ENCODE measurements around the gene TEX38.
"Not testable (repeated sequence)": the region's sequence is repeated elsewhere in the genome, so short reads cannot be mapped to it uniquely, and the experiment has no call there.

The TEX38 gene

GRCh38 chr1:46689356-46689755 lies 17.7 kb downstream of the TEX38 start:
- no peak for DNase-seq

- no peak for DNase-seq
These were observed 18.2 kb downstream of the TEX38 start for GRCh38 chr1:46689897-46690296.

- DNase-seq, result peak; percentile 84
These were observed 19.3 kb downstream of the TEX38 start for GRCh38 chr1:46690931-46691421.

GRCh38 chr1:46691997-46692790 lies 20.5 kb downstream of the TEX38 start:
- DNase-seq, result peak; percentile 36

GRCh38 chr1:46692811-46693770 lies 21.4 kb downstream of the TEX38 start:
- no peak for DNase-seq

DNA sequence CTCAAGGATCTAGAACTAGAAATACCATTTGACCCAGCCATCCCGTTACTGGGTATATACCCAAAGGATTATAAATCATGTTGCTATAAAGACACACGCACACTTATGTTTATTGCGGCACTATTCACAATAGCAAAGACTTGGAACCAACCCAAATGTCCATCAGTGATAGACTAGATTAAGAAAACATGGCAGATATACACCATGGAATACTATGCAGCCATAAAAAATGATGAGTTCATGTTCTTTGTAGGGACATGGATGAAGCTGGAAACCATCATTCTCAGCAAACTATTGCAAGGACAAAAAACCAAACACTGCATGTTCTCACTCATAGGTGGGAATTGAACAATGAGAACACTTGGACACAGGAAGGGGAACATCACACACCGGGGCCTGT lies 23.0 kb downstream of the TEX38 start:
- DNase-seq, result not testable (repeated sequence)

- DNase-seq, result peak; percentile 44
These were observed 25.4 kb downstream of the TEX38 start for GRCh38 chr1:46697053-46697452.

DNA sequence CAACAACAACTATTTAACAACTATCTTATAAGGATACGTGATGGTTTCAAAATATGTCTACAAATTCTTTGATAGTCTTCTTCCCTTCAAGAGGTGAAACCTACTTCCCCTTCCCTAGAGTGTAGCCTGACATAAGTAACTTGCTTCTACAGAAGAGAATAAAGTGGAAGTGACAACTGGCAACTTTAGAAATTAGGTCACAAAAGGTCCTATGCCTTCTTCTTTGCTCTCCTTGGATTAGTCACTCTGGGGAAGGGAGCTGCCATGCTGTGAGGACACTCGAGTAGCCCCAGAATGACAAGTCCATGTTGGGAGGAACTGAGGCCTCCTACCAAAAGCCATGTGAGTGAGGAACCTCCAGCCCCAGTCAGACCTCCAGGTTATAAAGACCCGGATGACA lies 28.0 kb downstream of the TEX38 start:
- DNase-seq, result no peak

GRCh38 chr1:46703927-46704641 lies 32.4 kb downstream of the TEX38 start:
- DNase-seq, result no peak

DNA sequence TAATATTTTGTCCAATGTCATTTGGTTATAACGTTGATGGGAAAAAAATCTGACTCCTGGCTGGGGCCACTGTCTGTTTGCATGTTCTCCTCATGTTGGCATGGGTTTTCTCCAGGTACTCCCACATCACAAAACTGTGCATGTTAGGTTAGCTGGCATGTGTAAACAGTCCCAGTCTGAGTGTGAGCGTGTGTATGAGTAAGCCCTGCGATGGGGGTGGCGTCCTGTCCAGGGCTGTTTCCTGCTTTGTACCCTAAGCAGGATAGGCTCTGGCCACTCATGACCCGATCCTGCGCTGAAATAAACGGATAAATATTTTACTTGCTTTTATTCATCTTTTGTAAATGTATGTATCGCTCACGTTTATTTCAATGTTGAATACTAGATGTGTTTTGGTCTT lies 33.8 kb downstream of the TEX38 start:
- DNase-seq, result no peak

DNA sequence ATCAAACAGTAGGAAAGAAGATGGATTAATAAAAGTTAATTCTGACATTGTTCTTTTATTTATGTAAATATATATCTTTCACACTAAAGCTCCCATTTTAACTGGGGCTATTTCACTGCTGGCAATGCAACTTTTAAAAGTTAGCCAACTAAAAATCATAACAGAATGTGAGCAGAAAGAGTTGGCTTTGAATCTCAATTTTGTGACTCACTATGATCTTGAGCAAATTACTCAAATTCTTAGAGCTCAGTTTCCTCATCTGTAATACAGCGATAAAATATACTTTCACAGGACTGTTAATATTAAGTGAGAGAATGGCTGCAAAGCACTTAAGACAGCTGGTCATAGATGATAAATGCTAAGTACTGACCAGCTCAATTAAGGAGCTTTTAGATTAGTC lies 36.5 kb downstream of the TEX38 start:
- no peak for DNase-seq

DNA sequence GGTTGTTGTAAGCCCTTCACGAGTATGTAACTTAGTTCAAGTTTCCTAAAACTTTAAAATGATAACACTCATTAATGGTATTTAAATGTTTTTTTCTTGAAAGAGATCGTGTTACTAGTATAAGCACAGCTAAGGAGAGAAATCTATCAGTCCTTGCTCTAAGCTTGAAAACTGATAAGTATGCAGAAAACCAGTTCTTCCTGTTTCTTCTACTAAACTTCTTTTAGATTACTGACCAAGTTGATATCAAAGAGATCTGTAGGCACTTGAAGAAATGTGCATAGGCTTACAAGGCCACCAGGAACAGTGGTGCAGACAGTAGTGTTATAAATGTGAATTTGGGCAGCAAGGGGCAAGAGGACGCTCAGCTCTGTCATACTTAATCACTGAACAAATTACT lies 43.3 kb downstream of the TEX38 start:
- no peak for DNase-seq

GRCh38 chr1:46717654-46718053 lies 46.0 kb downstream of the TEX38 start:
- DNase-seq, result no peak

DNA sequence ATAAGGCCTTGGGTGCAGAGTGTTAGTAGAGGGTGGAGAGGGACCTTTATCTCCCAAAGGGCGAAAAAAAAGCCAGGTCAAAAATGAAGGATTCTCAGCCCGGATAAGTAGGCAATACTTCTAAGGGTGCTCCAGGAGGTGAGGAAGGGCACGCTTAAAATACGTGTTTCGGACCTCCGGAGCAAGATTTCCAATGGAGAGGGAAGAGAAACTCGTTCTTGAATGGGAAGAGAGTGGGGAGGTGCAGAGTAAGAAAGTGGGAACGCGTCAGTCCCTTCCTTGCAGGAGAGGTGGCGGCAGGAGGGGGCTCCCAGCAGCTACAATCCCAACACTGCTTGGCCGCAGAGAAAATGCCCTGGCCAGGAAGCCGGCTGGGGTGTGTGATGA lies 46.7 kb downstream of the TEX38 start:
- no peak for DNase-seq

- peak; percentile 86 for DNase-seq
These were observed 47.3 kb downstream of the TEX38 start, which contains the start of gene EFCAB14 for GRCh38 chr1:46718727-46719622. EFCAB14 (minus strand) TSS chr1:46719114; CDS start chr1:46718087, 1,027 bp downstream.

- DNase-seq, result no peak
These were observed 48.0 kb downstream of the TEX38 start for GRCh38 chr1:46719689-46720088.

DNA sequence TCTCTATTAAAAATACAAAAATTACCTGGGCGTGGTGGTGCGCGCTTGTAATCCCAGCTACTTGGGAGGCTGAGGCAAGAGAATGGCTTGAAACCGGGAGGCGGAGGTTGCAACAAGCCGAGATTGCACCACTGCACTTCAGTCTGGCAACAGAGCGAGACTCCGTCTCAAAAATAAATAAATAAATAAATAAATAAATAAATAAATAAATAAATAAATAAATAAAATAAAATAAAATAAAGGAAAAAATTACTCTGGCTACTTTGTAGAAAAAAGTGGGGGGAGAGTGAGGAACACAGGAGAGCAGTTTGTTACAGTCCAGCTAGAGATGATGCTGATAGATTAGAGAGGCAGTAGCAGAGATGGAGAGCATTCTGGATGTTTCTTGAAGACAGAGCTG lies 48.7 kb downstream of the TEX38 start:
- DNase-seq, result not testable (repeated sequence)

DNA sequence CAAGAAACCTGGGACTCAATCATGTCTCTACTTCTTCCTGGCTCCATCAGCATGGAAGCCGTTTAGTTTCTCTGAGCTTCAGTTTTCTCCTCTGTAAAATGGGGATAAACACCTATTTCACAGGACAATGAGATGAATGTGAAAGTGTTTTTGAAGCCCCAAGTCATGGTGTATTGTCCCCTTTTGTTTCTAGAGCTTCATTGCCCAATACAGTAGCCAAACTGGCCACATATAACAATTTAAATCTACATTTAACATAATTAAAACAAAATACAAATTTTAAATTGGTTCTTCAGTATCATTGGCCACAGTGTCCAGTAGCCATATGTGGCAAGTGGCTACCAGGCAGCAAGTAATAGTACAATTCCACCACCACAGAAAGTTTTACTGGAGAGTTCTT lies 49.5 kb downstream of the TEX38 start:
- no peak for DNase-seq

DNA sequence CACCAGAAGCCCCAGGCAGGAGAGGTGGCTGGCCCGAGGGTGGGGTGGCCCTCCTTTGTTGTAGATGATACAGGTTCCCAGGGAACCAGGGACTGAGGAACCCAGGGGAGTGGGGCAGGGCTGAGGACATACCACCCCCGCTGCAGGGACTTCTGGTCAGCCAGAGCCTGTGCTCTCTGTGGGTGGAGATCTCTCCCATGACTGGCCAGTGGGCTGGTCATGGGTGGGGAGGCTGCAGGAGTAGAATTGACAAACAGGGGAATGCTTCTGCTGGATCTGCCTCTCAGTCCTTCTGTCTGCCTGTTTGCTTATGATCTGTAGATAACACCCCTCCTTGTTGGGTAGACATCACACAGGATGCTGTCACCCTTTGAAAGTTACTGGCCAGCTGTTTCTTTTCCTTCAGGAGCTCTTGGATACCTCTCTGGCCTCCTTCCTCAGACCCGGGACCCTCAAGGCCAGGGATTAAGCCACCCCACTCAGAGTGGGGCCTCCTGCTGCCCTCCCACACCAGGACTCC lies 50.1 kb downstream of the TEX38 start:
- DNase-seq, result no peak

All from fibroblast of skin of abdomen (primary cell).